Measurements from ENCODE around the gene PNLDC1. TPM values are rescaled to one million over a fixed set of nuclear protein-coding genes. Genes with fewer than 3 reads are reported as not detected.
A peak's percentile ranks its signal among the peaks of the same experiment; 100 is the strongest.

Gene PNLDC1
- total RNA-seq, 1 experiment from 2014 or later: 0.20 TPM

- H3K4me1 ChIP-seq (replicated peaks; ENCODE audit: insufficient read depth): peaks cover 25% of the 10 kb centered on the region
- CTCF ChIA-PET: no interaction called here
- BruUV-seq (replicated peaks): no TSS peak
- H3K79me2 ChIP-seq (ENCODE audit: low read depth): peaks cover 88% of the 10 kb centered on the region
- H3K9me2 ChIP-seq (ENCODE audit: insufficient read depth): no peaks in the 10 kb centered on the region
- H3K4me2 ChIP-seq: peak within 1 kb of the TSS; percentile 98
- no peak for TF ChIP-seq EZH2 (IDR thresholded peaks at IDR 0.05; ENCODE audit: low read depth)
- TF ChIP-seq CTCF (conservative IDR thresholded peaks at IDR 0.05): no peak
- H3K4me3 ChIP-seq: peak within 1 kb of the TSS; percentile 86
- no peaks in the 10 kb centered on the region for H3K9me3 ChIP-seq (ENCODE audit: insufficient read depth, low read depth)
- POLR2A ChIA-PET (ENCODE audit: unreplicated experiment): interaction anchor here (0.6 to 0.7 kb wide), 5 partner anchors 11 to 583 kb away, joined by 3 to 10 read pairs (median 3); partner anchors contain the start of gene ACAT2
- no peaks in the 10 kb centered on the region for H3K27me3 ChIP-seq (ENCODE audit: insufficient read depth, low read depth)
- intact Hi-C loops (cut with micrococcal nuclease; ENCODE audit: unreplicated experiment): loop anchor here (1.0 to 10.0 kb wide), 4 partner anchors 27 to 185 kb away; partner anchors contain the start of genes ACAT2, SOD2 and WTAP
- H3K27ac ChIP-seq: peak within 1 kb of the TSS; percentile 82
- peaks cover 38% of the 10 kb centered on the region for H4K20me1 ChIP-seq (ENCODE audit: insufficient read depth)
- DNase-seq: peak; percentile 95 to 97
- peaks cover 21% of the 10 kb centered on the region for H3F3A ChIP-seq (ENCODE audit: insufficient read depth, low read depth)
- peak within 1 kb of the TSS; percentile 93 for H2AFZ ChIP-seq
- H3K36me3 ChIP-seq (ENCODE audit: low read depth): peaks cover 33% of the 10 kb centered on the region
These were observed 10.5 kb upstream of the PNLDC1 start, which contains the start of gene TCP1 for GRCh38 chr6:159789377-159790148. Gene TCP1 (minus strand): TSS chr6:159789602. CDS start chr6:159789468, 134 bp downstream.

GRCh38 chr6:159790149-159790955 lies 9.7 kb upstream of the PNLDC1 start, which contains the start of gene MRPL18:
Gene MRPL18 (plus strand): TSS chr6:159790467. CDS start chr6:159790588, 121 bp downstream.
- H3K79me2 ChIP-seq (ENCODE audit: low read depth): peaks cover 80% of the 10 kb centered on the region
- CTCF ChIA-PET: interaction anchor here (0.7 kb wide), 1 partner anchor 17 kb away, joined by 4 read pairs; no protein-coding TSS in a partner anchor
- no peak for TF ChIP-seq EZH2 (IDR thresholded peaks at IDR 0.05; ENCODE audit: low read depth)
- no peak for TF ChIP-seq CTCF (conservative IDR thresholded peaks at IDR 0.05)
- POLR2A ChIA-PET (ENCODE audit: unreplicated experiment): interaction anchor here (0.6 to 0.7 kb wide), 6 partner anchors 11 to 790 kb away, joined by 3 to 10 read pairs (median 3); partner anchors contain the start of genes ACAT2 and RSPH3
- peak within 1 kb of the TSS; percentile 82 for H3K27ac ChIP-seq
- peak; percentile 74 to 95 for DNase-seq
- H3K9me3 ChIP-seq (ENCODE audit: insufficient read depth, low read depth): no peaks in the 10 kb centered on the region
- peak within 1 kb of the TSS; percentile 86 for H3K4me3 ChIP-seq
- H3K27me3 ChIP-seq (ENCODE audit: insufficient read depth, low read depth): no peaks in the 10 kb centered on the region
- intact Hi-C loops (cut with micrococcal nuclease; ENCODE audit: unreplicated experiment): loop anchor here (2.0 kb wide), 1 partner anchor 64 kb away; the partner anchor contains the start of gene WTAP
- H3K4me1 ChIP-seq (replicated peaks; ENCODE audit: insufficient read depth): peaks cover 25% of the 10 kb centered on the region
- H2AFZ ChIP-seq: peak within 1 kb of the TSS; percentile 93
- H3K4me2 ChIP-seq: peak within 1 kb of the TSS; percentile 98
- peaks cover 19% of the 10 kb centered on the region for H3F3A ChIP-seq (ENCODE audit: insufficient read depth, low read depth)
- peaks cover 26% of the 10 kb centered on the region for H3K36me3 ChIP-seq (ENCODE audit: low read depth)
- no peaks in the 10 kb centered on the region for H3K9me2 ChIP-seq (ENCODE audit: insufficient read depth)
- BruUV-seq (replicated peaks): TSS peak; percentile 53
- peaks cover 32% of the 10 kb centered on the region for H4K20me1 ChIP-seq (ENCODE audit: insufficient read depth)

Data from PC-9 (cell line).